ENCODE measurements around the gene TMEM117. TPM values are rescaled to one million over a fixed set of nuclear protein-coding genes. Genes with fewer than 3 reads are reported as not detected.

Gene TMEM117
- total and polyA plus RNA-seq, 2 donors (not counting 1 experiment from before 2014, with no cell fraction given): 2.0 to 10.4 TPM

DNA sequence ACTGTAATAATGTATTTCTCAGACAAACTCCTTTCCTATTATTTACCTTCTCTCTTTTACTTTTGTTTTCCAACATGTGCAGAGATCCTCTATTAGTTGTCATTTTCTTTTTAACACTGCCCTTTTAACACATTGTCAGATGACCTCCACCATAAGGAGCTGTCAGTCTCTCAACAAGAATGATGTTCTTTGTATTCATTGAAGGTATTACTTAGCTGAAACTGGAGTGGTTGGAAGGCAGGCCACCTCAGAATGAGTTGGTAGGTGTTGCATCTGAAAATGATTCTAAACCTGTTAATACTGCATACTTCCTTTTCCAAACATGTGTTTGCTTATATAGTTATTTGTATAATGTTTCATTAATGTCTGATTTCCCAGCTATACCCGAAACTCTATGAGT, 16.9 kb downstream of the TMEM117 start:
- no peak for DNase-seq
- POLR2A ChIA-PET: no interaction called here
- Histone ChIP-seq H3K9ac (ENCODE audit: low read length) (no peak overlapping the region), H3K27ac (ENCODE audit: low read length in 2 of 2) (no peak overlapping the region), H2AFZ (ENCODE audit: insufficient read depth, low read depth, low read length, poor library complexity, severe bottlenecking) (no peak overlapping the region), H3K4me1 (ENCODE audit: control insufficient read depth in 2 of 2, insufficient read depth in 2 of 2, low read length in 2 of 2) (no peaks in the 10 kb centered on the region), H3K36me3 (replicated peaks in 1 of 2; ENCODE audit: control extremely low read depth in 1 of 2, control insufficient read depth in 1 of 2, extremely low read depth in 1 of 2, insufficient read depth in 2 of 2, low read length in 1 of 2) (no peaks in the 10 kb centered on the region), H3K79me2 (ENCODE audit: control insufficient read depth, insufficient read depth, low read length) (no peaks in the 10 kb centered on the region), H3K4me2 (replicated peaks; ENCODE audit: low read depth, low read length, poor library complexity, severe bottlenecking) (no peak overlapping the region), H4K20me1 (ENCODE audit: control insufficient read depth, insufficient read depth, low read length, poor library complexity, severe bottlenecking) (no peaks in the 10 kb centered on the region), H3K4me3 (ENCODE audit: control extremely low read depth in 1 of 5, extremely low read depth in 1 of 5, insufficient read depth in 1 of 5, low read depth in 2 of 5, low read length in 4 of 5) (no peak overlapping the region), H3K27me3 (replicated peaks in 1 of 4; ENCODE audit: control extremely low read depth in 1 of 4, control insufficient read depth in 3 of 4, insufficient read depth in 4 of 4, low read length in 3 of 4) (no peaks in the 10 kb centered on the region), H3K9me3 (ENCODE audit: control extremely low read depth in 1 of 3, control insufficient read depth in 2 of 3, insufficient read depth in 1 of 3, low read length in 2 of 3) (no peaks in the 10 kb centered on the region)
- Mint-ChIP-seq H3K4me1 (no peaks in the 10 kb centered on the region), H3K27ac (no peak overlapping the region), H3K27me3 (no peaks in the 10 kb centered on the region), H3K9me3 (ENCODE audit: insufficient read depth) (peaks cover 2% of the 10 kb centered on the region), H3K4me3 (no peak overlapping the region)
- TF ChIP-seq EZH2 (IDR thresholded peaks at IDR 0.05; ENCODE audit: borderline replicate concordance, insufficient read depth, low read depth, low read length, poor library complexity, severe bottlenecking): no peak
- TF ChIP-seq, protein P1, sequence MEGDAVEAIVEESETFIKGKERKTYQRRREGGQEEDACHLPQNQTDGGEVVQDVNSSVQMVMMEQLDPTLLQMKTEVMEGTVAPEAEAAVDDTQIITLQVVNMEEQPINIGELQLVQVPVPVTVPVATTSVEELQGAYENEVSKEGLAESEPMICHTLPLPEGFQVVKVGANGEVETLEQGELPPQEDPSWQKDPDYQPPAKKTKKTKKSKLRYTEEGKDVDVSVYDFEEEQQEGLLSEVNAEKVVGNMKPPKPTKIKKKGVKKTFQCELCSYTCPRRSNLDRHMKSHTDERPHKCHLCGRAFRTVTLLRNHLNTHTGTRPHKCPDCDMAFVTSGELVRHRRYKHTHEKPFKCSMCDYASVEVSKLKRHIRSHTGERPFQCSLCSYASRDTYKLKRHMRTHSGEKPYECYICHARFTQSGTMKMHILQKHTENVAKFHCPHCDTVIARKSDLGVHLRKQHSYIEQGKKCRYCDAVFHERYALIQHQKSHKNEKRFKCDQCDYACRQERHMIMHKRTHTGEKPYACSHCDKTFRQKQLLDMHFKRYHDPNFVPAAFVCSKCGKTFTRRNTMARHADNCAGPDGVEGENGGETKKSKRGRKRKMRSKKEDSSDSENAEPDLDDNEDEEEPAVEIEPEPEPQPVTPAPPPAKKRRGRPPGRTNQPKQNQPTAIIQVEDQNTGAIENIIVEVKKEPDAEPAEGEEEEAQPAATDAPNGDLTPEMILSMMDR (IDR thresholded peaks at IDR 0.05): no peak
- WGBS (ENCODE audit: insufficient coverage): no CpG with 5 or more reads among the region's 1 CpG
- intact Hi-C loops (cut with micrococcal nuclease): no loop called here
- ATAC-seq (ENCODE audit: low read depth): no peak
- CTCF ChIA-PET: interaction anchor here (1.3 kb wide), 1 partner anchor 23 kb away, joined by 4 read pairs; no protein-coding TSS in a partner anchor

- no peaks in the 10 kb centered on the region for H3K36me3 ChIP-seq (replicated peaks in 1 of 2; ENCODE audit: control extremely low read depth in 1 of 2, control insufficient read depth in 1 of 2, extremely low read depth in 1 of 2, insufficient read depth in 2 of 2, low read length in 1 of 2)
- no peaks in the 10 kb centered on the region for H3K9me3 ChIP-seq (ENCODE audit: control extremely low read depth in 1 of 3, control insufficient read depth in 2 of 3, insufficient read depth in 1 of 3, low read length in 2 of 3)
- H3K4me2 ChIP-seq (replicated peaks; ENCODE audit: low read depth, low read length, poor library complexity, severe bottlenecking): no peak overlapping the region
- no peak overlapping the region for H3K27ac ChIP-seq (ENCODE audit: low read length in 2 of 2)
- H3K27me3 Mint-ChIP-seq: no peaks in the 10 kb centered on the region
- H3K27me3 ChIP-seq (replicated peaks in 1 of 4; ENCODE audit: control extremely low read depth in 1 of 4, control insufficient read depth in 3 of 4, insufficient read depth in 4 of 4, low read length in 3 of 4): no peaks in the 10 kb centered on the region
- WGBS (ENCODE audit: insufficient coverage): 100% methylated on average over 2 of the region's 2 CpGs
- H3K4me3 ChIP-seq (ENCODE audit: control extremely low read depth in 1 of 5, extremely low read depth in 1 of 5, insufficient read depth in 1 of 5, low read depth in 2 of 5, low read length in 4 of 5): no peak overlapping the region
- ATAC-seq (ENCODE audit: low read depth) (no peak), DNase-seq (no peak)
- no peaks in the 10 kb centered on the region for H3K4me1 Mint-ChIP-seq
- intact Hi-C loops (cut with micrococcal nuclease): no loop called here
- POLR2A ChIA-PET: no interaction called here
- H2AFZ ChIP-seq (ENCODE audit: insufficient read depth, low read depth, low read length, poor library complexity, severe bottlenecking): no peak overlapping the region
- H3K27ac Mint-ChIP-seq: no peak overlapping the region
- no peak overlapping the region for H3K9ac ChIP-seq (ENCODE audit: low read length)
- no peaks in the 10 kb centered on the region for H3K79me2 ChIP-seq (ENCODE audit: control insufficient read depth, insufficient read depth, low read length)
- H3K4me3 Mint-ChIP-seq: no peak overlapping the region
- no peak for TF ChIP-seq EZH2 (IDR thresholded peaks at IDR 0.05; ENCODE audit: borderline replicate concordance, insufficient read depth, low read depth, low read length, poor library complexity, severe bottlenecking)
- TF ChIP-seq, protein P1 (IDR thresholded peaks at IDR 0.05): no peak
- no peaks in the 10 kb centered on the region for H4K20me1 ChIP-seq (ENCODE audit: control insufficient read depth, insufficient read depth, low read length, poor library complexity, severe bottlenecking)
- H3K9me3 Mint-ChIP-seq (ENCODE audit: insufficient read depth): no peaks in the 10 kb centered on the region
- CTCF ChIA-PET: interaction anchor here (1.2 kb wide), 1 partner anchor 25 kb away, joined by 3 read pairs; no protein-coding TSS in a partner anchor
- H3K4me1 ChIP-seq (ENCODE audit: control insufficient read depth in 2 of 2, insufficient read depth in 2 of 2, low read length in 2 of 2): no peaks in the 10 kb centered on the region
Observed at GRCh38 chr12:43856972-43857371, 21.1 kb downstream of the TMEM117 start.

Measured in B cell (primary cell).